Stimulated activated CD8-positive, alpha-beta memory T cell treated with anti-CD3 and anti-CD28 coated beads, Interleukin-15, amount 100 ng/mL, for 1 hour (primary cell): Measurements from ENCODE around the gene ATRAID.
"Not testable (repeated sequence)": the region's sequence is repeated elsewhere in the genome, so short reads cannot be mapped to it uniquely, and the experiment has no call there.

Experiments used
- DNase-seq: peaks from one replicate; pipeline ENCODE4 v3.0.0-alpha.2; 2020; ENCODE audit warnings: low read depth

ATRAID gene

GRCh38 chr2:27194538-27195354 lies 17.1 kb upstream of the ATRAID start:
- DNase-seq = no peak

- not testable (repeated sequence) for DNase-seq
These were observed 16.0 kb upstream of the ATRAID start for GRCh38 chr2:27195799-27196198.

- not testable (repeated sequence) for DNase-seq
These were observed 13.8 kb upstream of the ATRAID start for GRCh38 chr2:27198068-27198467.

GRCh38 chr2:27198627-27199026 lies 13.2 kb upstream of the ATRAID start:
- no peak for DNase-seq

- DNase-seq = no peak
These were observed 12.6 kb upstream of the ATRAID start for GRCh38 chr2:27199241-27199640.

GRCh38 chr2:27201675-27202074 lies 10.2 kb upstream of the ATRAID start:
- no peak for DNase-seq

- DNase-seq = no peak
These were observed 9.0 kb upstream of the ATRAID start for GRCh38 chr2:27202854-27203253.

- no peak for DNase-seq
These were observed 8.1 kb upstream of the ATRAID start for GRCh38 chr2:27203741-27204140.

- no peak for DNase-seq
These were observed 7.3 kb upstream of the ATRAID start for GRCh38 chr2:27204566-27204965.

GRCh38 chr2:27205206-27205605 lies 6.6 kb upstream of the ATRAID start:
- DNase-seq = no peak

GRCh38 chr2:27206346-27206745 lies 5.5 kb upstream of the ATRAID start:
- DNase-seq = no peak

- DNase-seq = no peak
These were observed 3.3 kb upstream of the ATRAID start for GRCh38 chr2:27208486-27209050.

GRCh38 chr2:27209621-27210401 lies 2.0 kb upstream of the ATRAID start:
- DNase-seq = no peak

GRCh38 chr2:27211241-27211942 lies 449 bp upstream of the ATRAID start:
- no peak for DNase-seq

GRCh38 chr2:27212626-27213471 lies 1.0 kb downstream of the ATRAID start:
- peak; percentile 4 for DNase-seq

GRCh38 chr2:27214941-27215340 lies 3.1 kb downstream of the ATRAID start:
- DNase-seq = no peak

GRCh38 chr2:27216416-27217137 lies 4.7 kb downstream of the ATRAID start:
- DNase-seq = no peak

GRCh38 chr2:27217173-27218121 lies 5.6 kb downstream of the ATRAID start, which contains the start of gene CAD:
CAD (plus strand) TSS chr2:27217369; CDS start chr2:27217552, 183 bp downstream.
- peak; percentile 63 for DNase-seq

GRCh38 chr2:27218614-27219013 lies 6.8 kb downstream of the ATRAID start:
- DNase-seq = no peak
